OCI-LY7 (cell line): ENCODE measurements around the gene ARHGAP33.
"Not testable (repeated sequence)": the region's sequence is repeated elsewhere in the genome, so short reads cannot be mapped to it uniquely, and the experiment has no call there.

Experiments used
- CTCF ChIP-seq: fragments of 200-600 bp; sonication (generic); conservative IDR thresholded peaks from 2 replicates; pipeline ENCODE4 v1.5.1; 2014; ENCODE audit warnings: mild to moderate bottlenecking, antibody characterized with exemption, low read length, moderate library complexity, mixed read lengths
- EZH2phosphoT487 ChIP-seq: fragments of 200-600 bp; sonication (generic); IDR thresholded peaks from 2 replicates; pipeline ENCODE4 v1.6.1; 2018; ENCODE audit warnings: low read depth, borderline replicate concordance, mild to moderate bottlenecking, mixed run types, antibody characterized with exemption, low read length, moderate library complexity, mixed read lengths

DNA sequence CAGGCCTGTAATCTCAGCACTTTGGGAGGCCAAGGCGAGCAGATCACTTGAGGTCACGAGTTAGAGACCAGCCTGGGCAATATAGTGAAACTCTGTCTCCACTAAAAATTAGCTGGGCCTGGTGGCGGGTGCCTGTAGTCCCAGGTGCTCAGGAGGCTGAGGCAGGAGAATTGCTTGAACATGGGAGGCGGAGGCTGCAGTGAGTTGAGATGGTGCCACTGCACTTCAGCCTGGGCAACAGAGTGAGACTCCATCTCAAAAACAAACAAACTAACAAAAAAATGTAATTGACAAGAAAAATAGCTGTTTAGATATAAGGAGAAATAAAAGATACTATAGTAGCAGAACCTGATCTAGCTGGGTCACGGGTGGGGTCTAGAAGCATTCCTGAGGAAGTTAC lies 3.0 kb upstream of the ARHGAP33 start:
- TF ChIP-seq CTCF, EZH2phosphoT487: not testable (repeated sequence)
